ENCODE results near the gene PDCL3.

Gene PDCL3

DNA sequence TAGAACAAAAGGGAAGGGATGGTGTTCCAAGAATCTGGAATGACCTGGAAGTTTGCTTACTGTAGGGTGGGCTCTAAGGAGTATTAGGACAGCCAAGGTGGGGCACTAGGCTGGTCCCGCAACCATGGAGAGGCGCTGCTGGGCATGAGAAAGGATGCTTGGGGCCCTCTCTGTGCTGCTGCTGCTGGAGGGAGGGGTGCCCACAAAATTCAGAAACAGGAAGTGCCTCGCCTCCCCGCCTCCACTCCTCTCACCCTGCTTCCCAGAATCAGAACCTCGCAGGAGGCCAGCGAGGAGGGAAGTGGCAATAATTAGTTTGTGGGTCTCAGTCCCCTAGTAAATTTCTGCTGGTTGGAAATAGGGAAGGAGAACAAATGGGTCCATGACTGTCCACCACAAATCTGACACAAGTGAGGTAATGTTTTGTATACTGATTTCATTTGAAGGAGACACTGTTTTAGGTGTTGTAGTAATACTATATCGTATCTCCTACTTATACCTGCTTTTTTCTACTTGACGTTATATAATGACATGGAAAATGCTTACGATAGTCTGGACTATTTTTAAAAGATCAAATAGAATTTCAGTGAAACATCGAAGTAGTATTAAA lies 7.9 kb upstream of the PDCL3 start:
- no peak for TF ChIP-seq POLR2AphosphoS5 (IDR thresholded peaks at IDR 0.05; ENCODE audit: low read depth, low read length)
- TF ChIP-seq TAF1 (IDR thresholded peaks at IDR 0.05; ENCODE audit: borderline replicate concordance, insufficient read depth, low read length), result no peak
- TF ChIP-seq SIN3A (IDR thresholded peaks at IDR 0.05; ENCODE audit: borderline replicate concordance, insufficient read depth, low read length), result no peak
- no peak for TF ChIP-seq FOXP2 (optimal IDR thresholded peaks at IDR 0.05; ENCODE audit: borderline replicate concordance, extremely low read depth, extremely low read length, insufficient read depth)
- no peak for TF ChIP-seq REST (IDR thresholded peaks at IDR 0.05; ENCODE audit: insufficient read depth in 1 of 2, low read depth in 2 of 2, low read length in 2 of 2)

GRCh38 chr2:100556746-100557145 lies 6.0 kb upstream of the PDCL3 start:
- no peak for TF ChIP-seq TAF1 (IDR thresholded peaks at IDR 0.05; ENCODE audit: borderline replicate concordance, insufficient read depth, low read length)
- TF ChIP-seq REST (IDR thresholded peaks at IDR 0.05; ENCODE audit: insufficient read depth in 1 of 2, low read depth in 2 of 2, low read length in 2 of 2), result no peak
- no peak for TF ChIP-seq FOXP2 (optimal IDR thresholded peaks at IDR 0.05; ENCODE audit: borderline replicate concordance, extremely low read depth, extremely low read length, insufficient read depth)
- no peak for TF ChIP-seq SIN3A (IDR thresholded peaks at IDR 0.05; ENCODE audit: borderline replicate concordance, insufficient read depth, low read length)
- TF ChIP-seq POLR2AphosphoS5 (IDR thresholded peaks at IDR 0.05; ENCODE audit: low read depth, low read length), result no peak

DNA sequence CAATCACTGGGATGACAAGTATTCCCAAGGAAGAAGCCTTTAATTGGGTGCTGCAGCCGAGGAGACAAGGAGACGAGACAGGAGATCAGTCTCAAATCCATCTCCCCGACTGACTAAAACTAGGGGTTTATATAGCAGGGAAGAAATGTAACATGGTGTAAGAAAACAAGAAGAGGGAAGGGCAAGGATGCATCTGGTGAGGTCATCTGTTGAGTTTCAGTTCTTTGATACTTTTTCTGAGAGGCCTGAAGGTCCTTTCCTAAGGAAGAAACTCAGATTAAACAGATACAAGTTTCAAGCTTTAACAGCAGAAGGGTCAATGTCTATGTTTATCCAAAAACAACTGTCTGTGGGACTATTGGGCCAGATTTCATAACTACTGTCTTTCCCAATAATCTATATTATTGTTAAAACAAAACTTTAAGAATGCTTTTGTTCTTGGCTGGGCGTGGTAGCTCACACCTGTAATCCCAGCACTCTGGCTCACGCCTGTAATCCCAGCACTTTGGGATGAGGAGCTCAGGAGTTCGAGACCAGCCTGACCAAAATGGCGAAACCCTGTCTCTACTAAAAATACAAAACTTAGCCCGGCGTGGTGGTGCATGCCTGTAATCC lies 2.5 kb upstream of the PDCL3 start:
- TF ChIP-seq FOXP2 (optimal IDR thresholded peaks at IDR 0.05; ENCODE audit: borderline replicate concordance, extremely low read depth, extremely low read length, insufficient read depth) (no peak), REST (IDR thresholded peaks at IDR 0.05; ENCODE audit: insufficient read depth in 1 of 2, low read depth in 2 of 2, low read length in 2 of 2) (no peak), SIN3A (IDR thresholded peaks at IDR 0.05; ENCODE audit: borderline replicate concordance, insufficient read depth, low read length) (no peak), POLR2AphosphoS5 (IDR thresholded peaks at IDR 0.05; ENCODE audit: low read depth, low read length) (no peak), TAF1 (IDR thresholded peaks at IDR 0.05; ENCODE audit: borderline replicate concordance, insufficient read depth, low read length) (no peak)

DNA sequence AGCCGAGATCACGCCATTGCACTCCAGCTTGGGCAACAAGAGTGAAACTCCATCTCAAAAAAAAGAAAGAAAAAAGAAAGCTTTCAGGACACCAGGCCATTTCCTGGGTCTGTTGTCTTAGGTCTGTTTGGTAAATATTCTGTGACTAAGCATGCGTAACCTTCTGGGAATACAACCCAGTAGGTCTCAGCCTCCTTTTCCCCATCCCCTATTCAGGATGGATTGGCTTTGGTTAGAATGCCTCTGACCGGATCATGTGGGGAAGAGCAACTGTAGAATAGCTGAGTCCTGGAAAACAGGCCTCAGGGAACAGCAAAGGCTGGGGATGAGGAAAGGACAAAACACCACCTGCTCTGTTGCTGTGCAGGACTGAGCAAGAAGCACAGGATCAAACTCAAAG lies 1.6 kb upstream of the PDCL3 start:
- TF ChIP-seq TAF1 (IDR thresholded peaks at IDR 0.05; ENCODE audit: borderline replicate concordance, insufficient read depth, low read length) (no peak), SIN3A (IDR thresholded peaks at IDR 0.05; ENCODE audit: borderline replicate concordance, insufficient read depth, low read length) (no peak), REST (IDR thresholded peaks at IDR 0.05; ENCODE audit: insufficient read depth in 1 of 2, low read depth in 2 of 2, low read length in 2 of 2) (no peak), FOXP2 (optimal IDR thresholded peaks at IDR 0.05; ENCODE audit: borderline replicate concordance, extremely low read depth, extremely low read length, insufficient read depth) (no peak), POLR2AphosphoS5 (IDR thresholded peaks at IDR 0.05; ENCODE audit: low read depth, low read length) (no peak)

Measured in PFSK-1 (cell line).